SK-N-SH treated with all-trans-retinoic acid at 6 μM for 48 hours (cell line): ENCODE data around the gene XPR1.

Source experiments
- CSDC2 ChIP-seq: fragments of 250-450 bp; sonication (Bioruptor Pico); IDR thresholded peaks from 2 replicates; pipeline ENCODE4 v1.5.0; 2020; ENCODE audit warnings: mild to moderate bottlenecking, moderate library complexity
- ESRRG ChIP-seq: fragments of 250-450 bp; sonication (Bioruptor Pico); IDR thresholded peaks from 2 replicates; pipeline ENCODE4 v1.6.1; 2021; ENCODE audit warnings: mild to moderate bottlenecking
- OSR1 ChIP-seq: fragments of 250-450 bp; sonication (Bioruptor Pico); IDR thresholded peaks from 2 replicates; pipeline ENCODE4 v1.8.0; 2022; ENCODE audit warnings: moderate library complexity, mild to moderate bottlenecking, inconsistent platforms
- ZC3H10 ChIP-seq: fragments of 250-450 bp; sonication (Bioruptor Pico); IDR thresholded peaks from 2 replicates; pipeline ENCODE4 v1.5.1; 2021; ENCODE audit warnings: mild to moderate bottlenecking, moderate library complexity

DNA sequence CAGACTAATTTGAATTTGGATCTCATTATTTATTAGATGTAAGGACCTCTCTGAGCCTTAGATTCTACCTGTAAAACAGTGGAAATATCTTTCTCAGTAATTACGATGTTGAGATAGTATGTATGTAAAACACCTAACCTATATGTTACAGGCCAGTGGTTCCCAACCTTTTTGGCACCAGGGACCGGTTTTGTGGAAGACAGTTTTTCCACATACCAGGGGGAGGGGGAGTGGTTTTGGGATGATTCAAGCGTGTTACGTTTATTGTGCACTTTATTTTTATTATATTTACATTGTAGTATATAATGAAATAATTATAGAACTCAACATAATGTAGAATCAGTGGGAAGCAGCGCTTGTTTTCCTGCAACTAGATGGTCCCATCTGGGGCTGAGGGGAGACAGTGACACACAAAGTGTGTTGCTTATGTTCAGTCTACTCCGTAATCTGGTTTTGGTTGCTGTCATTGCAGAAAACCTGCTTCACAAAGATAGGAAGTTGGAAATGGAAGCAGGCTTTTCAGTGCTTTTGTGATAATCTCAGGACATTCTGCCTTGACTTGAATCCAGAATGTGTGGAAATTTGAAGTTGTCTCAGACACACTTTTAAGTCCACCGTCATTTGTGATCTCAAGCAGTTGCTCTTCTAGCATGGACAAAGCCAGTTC, 12.8 kb downstream of the XPR1 start:
- TF ChIP-seq ESRRG (CRISPR knock-in tag), result no peak
- no peak for TF ChIP-seq OSR1
- no peak for TF ChIP-seq CSDC2
- TF ChIP-seq ZC3H10 (CRISPR knock-in tag), result no peak
